ENCODE results near the gene ZNF8.
A peak's percentile ranks its signal among the peaks of the same experiment; 100 is the strongest.
"Not testable (repeated sequence)": the region's sequence is repeated elsewhere in the genome, so short reads cannot be mapped to it uniquely, and the experiment has no call there.

Gene ZNF8

GRCh38 chr19:58278541-58279041 lies at the start of gene ZNF8:
TSS of gene ZNF8 (plus strand) at chr19:58278955. CDS start at chr19:58279082, 127 bp downstream.
- peak; percentile 93 for DNase-seq

- no peak for DNase-seq
Observed at GRCh38 chr19:58229255-58229639, 49.5 kb upstream of the ZNF8 start.

- no peak for DNase-seq
Observed at GRCh38 chr19:58237324-58237723, 41.4 kb upstream of the ZNF8 start.

- DNase-seq = no peak
Observed at GRCh38 chr19:58243351-58243750, 35.4 kb upstream of the ZNF8 start.

- DNase-seq = no peak
Observed at GRCh38 chr19:58248886-58249285, 29.9 kb upstream of the ZNF8 start.

- no peak for DNase-seq
Observed at GRCh38 chr19:58252102-58252685, 26.6 kb upstream of the ZNF8 start.

- DNase-seq = not testable (repeated sequence)
Observed at GRCh38 chr19:58258259-58258658, 20.5 kb upstream of the ZNF8 start.

- no peak for DNase-seq
Observed at GRCh38 chr19:58261600-58261967, 17.2 kb upstream of the ZNF8 start.

- DNase-seq = no peak
Observed at GRCh38 chr19:58261968-58262921, 16.5 kb upstream of the ZNF8 start.

GRCh38 chr19:58262922-58263296 lies 15.8 kb upstream of the ZNF8 start:
- DNase-seq = no peak

GRCh38 chr19:58265100-58265499 lies 13.7 kb upstream of the ZNF8 start:
- DNase-seq = no peak

- DNase-seq = no peak
Observed at GRCh38 chr19:58268344-58268743, 10.4 kb upstream of the ZNF8 start.

- DNase-seq = no peak
Observed at GRCh38 chr19:58274771-58275201, 4.0 kb upstream of the ZNF8 start.

- no peak for DNase-seq
Observed at GRCh38 chr19:58275564-58275963, 3.2 kb upstream of the ZNF8 start.

- DNase-seq = no peak
Observed at GRCh38 chr19:58277197-58277596, 1.6 kb upstream of the ZNF8 start.

- no peak for DNase-seq
Observed at GRCh38 chr19:58277748-58278540, 811 bp upstream of the ZNF8 start.

- DNase-seq = peak; percentile 13
Observed at GRCh38 chr19:58279042-58279924, 528 bp downstream of the ZNF8 start.

GRCh38 chr19:58279925-58280316 lies 1.2 kb downstream of the ZNF8 start:
- no peak for DNase-seq

- DNase-seq = no peak
Observed at GRCh38 chr19:58284199-58284598, 5.4 kb downstream of the ZNF8 start.

GRCh38 chr19:58291943-58292342 lies 13.2 kb downstream of the ZNF8 start:
- no peak for DNase-seq

GRCh38 chr19:58294743-58295374 lies 16.1 kb downstream of the ZNF8 start:
- no peak for DNase-seq

GRCh38 chr19:58296104-58296503 lies 17.3 kb downstream of the ZNF8 start:
- no peak for DNase-seq
